Measurements from ENCODE around the gene DPH2. TPM values are rescaled to one million over a fixed set of nuclear protein-coding genes. Genes with fewer than 3 reads are reported as not detected.

Gene DPH2
- total RNA-seq, 2 donors from 2014 or later = 24.7 to 59.4 TPM

DNA sequence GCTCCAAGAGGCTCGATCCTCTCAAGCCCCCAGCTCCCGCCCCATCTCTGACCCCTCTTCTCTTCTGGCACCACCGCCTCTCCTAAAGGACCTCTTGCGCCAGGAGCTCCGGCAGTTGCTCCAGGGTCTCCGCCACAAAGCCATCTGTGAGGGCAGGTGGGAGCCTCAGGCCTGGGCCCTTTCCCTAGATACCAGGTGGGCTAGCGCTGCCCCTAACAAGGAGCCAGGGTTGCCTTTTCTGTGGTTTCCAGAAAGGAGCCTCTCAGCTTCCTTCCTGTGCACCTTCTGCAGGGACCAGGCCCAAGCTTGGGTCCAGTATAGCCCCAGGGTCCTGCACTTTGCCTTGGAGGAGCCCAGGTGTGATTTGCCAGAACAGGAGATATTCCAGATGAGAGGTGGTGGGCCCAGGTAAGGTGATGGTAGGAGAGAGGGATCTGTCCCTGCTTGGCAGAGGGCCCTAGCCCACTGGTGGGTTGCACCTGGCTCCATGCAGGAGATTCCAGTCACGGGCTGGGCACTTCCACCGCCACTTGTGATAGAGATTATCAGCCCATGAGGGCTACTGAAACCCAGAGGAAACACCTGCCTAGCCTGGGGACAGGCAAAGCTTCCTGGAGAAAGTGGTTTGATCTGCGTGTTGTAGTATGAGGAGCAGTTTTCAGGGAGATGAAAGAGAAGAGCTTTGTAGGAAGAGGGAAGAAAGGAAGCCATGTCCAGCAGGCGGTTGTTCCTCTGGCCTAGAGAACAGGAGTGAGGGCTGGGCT is 22.6 kb downstream of the DPH2 start:
- Mint-ChIP-seq H3K27me3 (no peaks in the 10 kb centered on the region), H3K9me3 (no peaks in the 10 kb centered on the region), H3K36me3 (ENCODE audit: low read depth) (no peaks in the 10 kb centered on the region), H3K4me1 (no peaks in the 10 kb centered on the region), H3K27ac (peak overlapping the region; percentile 48), H3K4me3 (peak overlapping the region; percentile 85)
- no peak for ATAC-seq (replicated peaks)

DNA sequence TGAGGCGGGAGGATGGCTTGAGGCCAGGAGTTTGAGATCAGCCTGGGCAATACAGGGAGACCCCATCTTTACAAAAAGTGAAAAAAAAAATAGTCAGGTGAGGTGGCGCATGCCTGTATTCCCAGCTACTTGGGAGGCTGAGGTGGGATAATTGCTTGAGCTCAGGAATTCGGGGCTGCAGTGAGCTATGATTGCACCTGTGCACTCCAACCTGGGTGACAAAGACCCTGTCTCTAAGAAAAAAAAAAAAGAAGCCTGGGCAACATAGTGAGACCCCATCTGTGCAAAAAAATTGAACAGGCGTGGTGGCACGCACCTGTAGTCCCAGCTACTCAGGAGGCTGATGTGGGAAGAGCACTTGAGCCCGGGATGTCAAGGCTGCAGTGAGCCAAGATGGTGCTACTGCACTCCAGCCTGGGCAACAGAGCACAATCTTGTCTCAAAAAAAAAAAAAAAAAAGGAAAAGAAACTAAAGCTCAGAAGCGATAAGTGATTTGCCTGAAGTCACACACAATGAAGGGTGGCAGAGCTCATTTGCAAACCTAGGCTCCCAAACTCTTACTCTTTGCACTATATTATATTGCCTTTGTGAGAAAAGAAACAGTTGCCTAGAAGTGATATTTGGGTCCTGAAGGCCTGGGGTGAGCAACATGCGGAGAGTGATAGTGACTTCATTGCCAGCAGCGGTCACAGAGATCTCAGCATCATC is 23.6 kb downstream of the DPH2 start:
- no peaks in the 10 kb centered on the region for H3K9me3 Mint-ChIP-seq
- H3K4me3 Mint-ChIP-seq = peak overlapping the region; percentile 85
- H3K36me3 Mint-ChIP-seq (ENCODE audit: low read depth) = no peaks in the 10 kb centered on the region
- ATAC-seq (replicated peaks) = no peak
- H3K4me1 Mint-ChIP-seq = no peaks in the 10 kb centered on the region
- H3K27ac Mint-ChIP-seq = peak overlapping the region; percentile 48
- no peaks in the 10 kb centered on the region for H3K27me3 Mint-ChIP-seq

DNA sequence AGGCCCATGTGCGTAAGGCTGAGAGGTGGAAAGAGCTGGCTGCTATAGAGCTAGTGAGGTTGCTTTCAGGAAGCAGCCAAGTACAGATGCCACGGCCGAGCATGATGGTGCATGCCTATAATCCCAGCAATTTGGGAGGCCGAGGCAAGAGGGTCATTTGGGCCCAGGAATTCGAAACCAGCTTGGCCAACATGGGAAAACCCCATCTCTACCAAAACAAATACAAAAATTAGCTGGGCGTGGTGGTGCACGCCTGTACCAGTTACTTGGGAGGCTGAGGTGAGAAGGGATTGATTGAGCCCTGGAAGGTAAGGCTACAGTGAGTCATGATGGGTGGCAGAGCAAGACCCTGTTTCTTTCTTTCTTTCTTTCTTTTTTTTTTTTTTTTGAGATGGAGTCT is 24.3 kb downstream of the DPH2 start:
- Mint-ChIP-seq H3K27ac (no peak overlapping the region), H3K4me3 (no peak overlapping the region), H3K4me1 (no peaks in the 10 kb centered on the region), H3K27me3 (no peaks in the 10 kb centered on the region), H3K36me3 (ENCODE audit: low read depth) (no peaks in the 10 kb centered on the region), H3K9me3 (no peaks in the 10 kb centered on the region)
- ATAC-seq (replicated peaks) = no peak

DNA sequence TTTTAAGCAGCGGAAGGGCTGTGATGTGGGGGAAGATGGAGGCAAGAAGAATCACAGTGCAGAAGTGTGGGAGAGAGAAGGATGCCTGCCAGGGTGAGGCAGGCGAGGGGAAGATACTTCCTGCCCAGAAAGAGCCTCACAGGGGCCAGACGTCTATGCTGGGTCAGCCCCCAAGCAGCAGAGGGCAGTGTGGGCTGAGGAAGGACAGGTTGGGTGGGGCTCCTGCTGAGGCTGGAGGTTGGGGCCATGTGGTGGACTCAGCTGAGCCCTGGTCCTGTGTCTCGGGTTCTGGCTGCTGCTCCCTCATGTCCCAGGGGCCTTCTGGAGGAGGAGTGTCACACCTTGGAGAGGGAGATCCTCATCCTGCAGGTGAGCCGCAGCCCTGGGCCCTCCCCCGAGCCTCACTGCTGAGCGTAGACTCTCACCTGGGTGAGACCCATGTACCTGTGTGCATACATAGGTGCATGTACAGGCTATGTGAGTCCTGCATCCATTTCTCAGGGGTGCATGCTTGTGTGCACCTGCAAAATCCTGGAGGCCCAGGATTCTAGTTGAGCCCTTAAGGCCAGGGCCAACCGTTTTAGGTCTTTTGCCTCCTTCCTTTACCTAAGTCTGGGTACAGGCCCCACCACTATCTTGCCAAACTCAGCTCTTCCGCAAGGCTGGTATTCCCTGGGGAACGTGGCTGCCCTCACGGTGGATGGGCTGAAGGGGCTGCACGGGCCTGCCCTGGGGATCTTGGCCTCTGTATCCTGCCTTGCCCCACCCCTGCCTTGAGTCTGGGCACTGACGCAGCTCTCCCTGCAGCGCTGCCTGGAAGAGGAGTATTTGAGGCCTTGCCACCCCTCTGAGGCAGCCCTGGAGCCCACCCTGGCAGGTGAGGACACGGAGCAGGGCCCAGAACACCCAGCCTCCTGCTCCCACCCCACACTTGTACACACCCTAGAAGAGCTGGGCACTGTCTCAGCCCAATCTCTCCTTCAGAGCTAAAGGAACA is 25.3 kb downstream of the DPH2 start:
- ATAC-seq (replicated peaks) = no peak
- H3K36me3 Mint-ChIP-seq (ENCODE audit: low read depth) = no peaks in the 10 kb centered on the region
- no peak overlapping the region for H3K4me3 Mint-ChIP-seq
- no peaks in the 10 kb centered on the region for H3K9me3 Mint-ChIP-seq
- no peak overlapping the region for H3K27ac Mint-ChIP-seq
- no peaks in the 10 kb centered on the region for H3K4me1 Mint-ChIP-seq
- no peaks in the 10 kb centered on the region for H3K27me3 Mint-ChIP-seq

DNA sequence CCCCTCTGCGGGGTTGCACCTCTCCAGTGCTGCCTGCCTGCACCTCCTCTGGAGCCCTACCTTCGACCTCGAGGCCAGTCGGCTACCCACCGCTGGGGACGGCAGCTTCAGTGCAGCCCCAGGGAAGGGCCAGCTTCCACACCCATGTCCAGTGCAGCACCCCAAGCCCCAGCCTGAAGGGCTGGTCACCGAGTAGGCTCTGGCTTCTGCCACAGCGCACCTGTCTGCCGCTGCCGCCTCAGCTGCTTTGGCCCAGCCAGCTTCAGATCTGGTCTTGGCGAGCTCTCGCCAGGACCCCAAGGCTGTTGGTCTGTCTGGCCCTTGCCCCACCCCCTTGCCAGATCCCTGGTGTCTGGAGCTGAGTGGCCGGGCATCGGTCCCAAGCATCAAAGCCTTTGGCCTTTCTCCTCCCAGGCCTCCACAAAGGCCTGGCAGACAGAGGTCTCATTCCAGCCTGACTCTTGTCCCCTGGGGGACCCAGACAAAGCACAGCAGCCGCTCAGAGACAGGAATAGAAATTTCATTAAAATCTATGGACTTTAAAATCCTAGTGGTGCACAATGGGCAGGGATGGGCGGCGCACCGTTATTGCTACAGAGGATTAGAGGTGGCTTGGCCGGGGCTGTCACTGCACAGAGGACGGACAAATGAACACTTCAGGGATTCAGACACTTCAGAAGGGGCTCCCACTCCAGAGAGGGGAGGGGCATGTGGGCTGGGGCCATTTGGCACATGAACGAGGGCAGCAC is 26.3 kb downstream of the DPH2 start:
- ATAC-seq (replicated peaks) = no peak
- no peaks in the 10 kb centered on the region for H3K27me3 Mint-ChIP-seq
- H3K4me3 Mint-ChIP-seq = no peak overlapping the region
- H3K27ac Mint-ChIP-seq = no peak overlapping the region
- H3K4me1 Mint-ChIP-seq = no peaks in the 10 kb centered on the region
- H3K9me3 Mint-ChIP-seq = no peaks in the 10 kb centered on the region
- peaks cover 3% of the 10 kb centered on the region for H3K36me3 Mint-ChIP-seq (ENCODE audit: low read depth)

DNA sequence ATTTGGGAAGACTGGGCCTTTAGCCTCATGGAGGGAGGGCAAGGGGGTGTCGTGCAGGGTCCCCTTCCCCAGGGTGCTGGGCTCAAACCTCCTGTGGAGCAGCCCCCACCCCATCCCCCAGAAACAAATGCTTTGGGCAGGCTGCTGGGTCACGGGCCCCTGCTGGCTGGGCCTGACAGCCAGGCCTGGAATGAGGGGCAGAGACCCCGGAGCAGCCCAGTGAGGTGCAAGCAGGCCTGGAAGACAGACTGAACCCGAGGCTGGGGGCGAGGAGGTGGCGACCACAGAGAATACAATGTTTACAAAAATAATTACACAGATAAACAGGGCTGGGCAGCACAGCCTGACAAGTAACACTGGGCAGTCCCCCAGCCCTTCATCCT is 26.9 kb downstream of the DPH2 start:
- Mint-ChIP-seq H3K4me3 (no peak overlapping the region), H3K27me3 (no peaks in the 10 kb centered on the region), H3K36me3 (ENCODE audit: low read depth) (peaks cover 5% of the 10 kb centered on the region), H3K27ac (no peak overlapping the region), H3K9me3 (no peaks in the 10 kb centered on the region), H3K4me1 (no peaks in the 10 kb centered on the region)
- ATAC-seq (replicated peaks) = no peak

DNA sequence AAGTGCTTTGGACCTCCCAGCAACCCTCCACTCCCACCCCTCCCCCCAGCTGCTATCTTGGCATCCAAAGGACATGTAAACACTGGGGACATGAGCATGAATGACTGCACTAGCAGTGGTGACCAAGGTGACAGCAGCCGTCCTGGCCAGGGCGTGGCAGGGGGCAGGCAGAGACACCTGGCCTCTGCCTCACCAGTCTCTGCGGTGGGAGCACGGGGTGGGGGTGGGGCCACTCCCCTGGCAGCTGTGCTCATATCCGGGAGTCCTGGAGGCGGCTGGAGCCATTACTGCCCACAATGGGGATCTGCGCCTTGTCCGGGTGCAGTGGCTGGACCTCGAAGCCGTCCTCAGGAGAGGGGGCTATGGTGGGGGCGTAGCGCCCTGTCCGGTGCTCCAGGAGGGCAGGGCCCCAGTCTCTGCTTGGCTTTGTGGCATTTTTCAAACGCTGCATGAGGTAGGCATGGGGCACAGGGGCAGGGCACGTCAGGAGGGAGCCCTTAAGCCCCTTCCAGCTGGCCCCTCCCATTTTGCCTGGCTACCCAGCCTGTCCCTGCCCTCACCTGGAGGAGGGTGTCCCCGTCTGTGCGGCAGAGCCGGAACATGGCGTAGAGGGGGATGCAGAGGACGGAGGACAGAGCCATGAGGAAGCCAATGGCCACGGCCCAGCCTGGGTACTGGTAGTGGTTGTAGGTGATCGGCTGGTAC is 27.6 kb downstream of the DPH2 start:
- no peaks in the 10 kb centered on the region for H3K4me1 Mint-ChIP-seq
- no peaks in the 10 kb centered on the region for H3K27me3 Mint-ChIP-seq
- H3K9me3 Mint-ChIP-seq = no peaks in the 10 kb centered on the region
- H3K27ac Mint-ChIP-seq = no peak overlapping the region
- peaks cover 5% of the 10 kb centered on the region for H3K36me3 Mint-ChIP-seq (ENCODE audit: low read depth)
- H3K4me3 Mint-ChIP-seq = no peak overlapping the region
- no peak for ATAC-seq (replicated peaks)

DNA sequence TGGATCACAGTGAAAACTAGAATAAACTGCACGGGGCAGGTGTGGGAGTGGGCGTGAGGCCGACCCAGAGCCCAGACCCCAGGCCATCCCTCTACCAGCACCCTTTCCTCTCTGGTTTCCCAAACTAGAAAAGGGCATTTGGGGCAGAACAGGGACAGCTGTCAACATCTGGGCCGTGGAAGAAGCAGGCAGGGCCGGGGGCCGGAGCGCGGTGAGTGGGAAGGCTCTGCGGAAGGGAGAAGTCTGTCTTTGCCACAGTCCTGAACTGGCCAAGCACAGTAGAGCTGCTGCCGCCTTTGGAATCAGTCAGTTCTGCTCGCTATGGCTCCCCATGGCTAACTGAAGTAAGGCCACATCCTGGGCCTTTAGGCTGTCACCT is 28.2 kb downstream of the DPH2 start:
- Mint-ChIP-seq H3K9me3 (no peaks in the 10 kb centered on the region), H3K36me3 (ENCODE audit: low read depth) (peaks cover 5% of the 10 kb centered on the region), H3K27me3 (no peaks in the 10 kb centered on the region), H3K4me3 (no peak overlapping the region), H3K4me1 (no peaks in the 10 kb centered on the region), H3K27ac (no peak overlapping the region)
- no peak for ATAC-seq (replicated peaks)

DNA sequence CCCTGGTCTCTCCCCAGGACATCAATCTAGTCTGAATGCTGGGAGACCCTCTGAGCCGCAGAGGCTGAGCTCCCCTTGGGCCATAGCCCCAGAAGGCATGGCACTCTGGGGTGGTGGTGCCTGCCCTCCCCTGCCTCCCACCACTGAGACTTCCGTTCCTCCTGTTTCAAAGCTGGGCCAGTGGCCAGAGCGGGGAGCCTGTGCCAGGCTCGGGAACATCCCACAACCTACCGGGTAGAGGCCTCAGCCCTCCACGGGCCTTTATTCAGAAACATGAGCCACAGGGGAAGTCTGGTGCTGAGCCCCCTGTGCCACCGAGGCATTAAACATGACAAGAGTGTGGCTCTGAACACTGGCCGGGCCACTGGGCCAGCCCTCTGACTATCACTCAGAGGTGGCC is 29.6 kb downstream of the DPH2 start:
- H3K27me3 Mint-ChIP-seq = no peaks in the 10 kb centered on the region
- H3K4me3 Mint-ChIP-seq = no peak overlapping the region
- no peaks in the 10 kb centered on the region for H3K4me1 Mint-ChIP-seq
- no peak overlapping the region for H3K27ac Mint-ChIP-seq
- no peak for ATAC-seq (replicated peaks)
- no peaks in the 10 kb centered on the region for H3K9me3 Mint-ChIP-seq
- H3K36me3 Mint-ChIP-seq (ENCODE audit: low read depth) = peaks cover 5% of the 10 kb centered on the region

DNA sequence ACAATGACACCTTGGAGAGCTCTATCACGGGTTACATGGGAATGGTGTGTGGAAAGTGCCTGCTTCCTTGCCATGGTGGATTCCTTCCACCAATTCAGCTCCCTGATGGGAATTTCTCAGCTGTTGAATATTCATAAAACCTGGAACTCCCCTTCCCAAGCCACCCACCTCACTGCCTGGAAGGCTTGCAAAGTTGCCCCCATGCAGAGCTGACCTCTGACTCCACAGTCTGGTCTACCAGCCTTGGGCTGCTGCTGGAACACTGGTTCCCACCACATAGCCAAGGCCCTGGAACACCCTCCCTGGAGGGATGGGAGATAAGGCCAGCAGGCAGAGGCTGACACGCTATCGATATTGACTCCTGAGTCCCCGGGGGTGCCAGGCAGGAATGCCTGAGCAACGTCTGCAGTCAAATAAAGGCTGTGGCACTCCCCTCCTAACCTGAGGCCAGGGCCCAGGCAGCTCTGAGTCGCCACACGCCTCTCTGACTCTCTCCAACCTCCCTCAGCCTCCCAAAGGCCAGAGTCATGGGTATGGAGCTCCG is 30.4 kb downstream of the DPH2 start:
- Mint-ChIP-seq H3K36me3 (ENCODE audit: low read depth) (peaks cover 5% of the 10 kb centered on the region), H3K27me3 (no peaks in the 10 kb centered on the region), H3K4me1 (no peaks in the 10 kb centered on the region), H3K9me3 (no peaks in the 10 kb centered on the region), H3K27ac (no peak overlapping the region), H3K4me3 (no peak overlapping the region)
- ATAC-seq (replicated peaks) = no peak

DNA sequence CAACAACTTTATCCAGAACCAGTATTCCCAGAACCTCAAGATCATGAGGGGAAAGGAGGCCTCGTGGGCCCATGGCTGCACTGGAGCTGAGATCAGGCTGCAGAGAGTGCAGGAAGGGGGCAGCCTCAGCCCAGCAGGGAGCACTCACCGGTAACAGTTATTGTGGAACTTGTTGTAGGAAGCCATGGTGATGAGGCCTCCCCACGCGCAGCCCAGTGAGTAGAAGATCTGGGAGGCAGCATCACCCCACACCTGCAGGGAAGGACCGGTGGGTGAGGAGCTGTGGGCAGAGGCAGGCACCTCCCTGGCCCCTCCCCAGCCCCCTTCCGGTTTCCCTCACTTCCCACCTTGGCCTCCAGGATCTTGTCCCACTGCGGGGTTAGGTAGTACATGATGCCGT is 32.4 kb downstream of the DPH2 start:
- no peak for ATAC-seq (replicated peaks)
- Mint-ChIP-seq H3K36me3 (ENCODE audit: low read depth) (peaks cover 5% of the 10 kb centered on the region), H3K4me1 (no peaks in the 10 kb centered on the region), H3K9me3 (no peaks in the 10 kb centered on the region), H3K4me3 (no peak overlapping the region), H3K27me3 (no peaks in the 10 kb centered on the region), H3K27ac (no peak overlapping the region)

DNA sequence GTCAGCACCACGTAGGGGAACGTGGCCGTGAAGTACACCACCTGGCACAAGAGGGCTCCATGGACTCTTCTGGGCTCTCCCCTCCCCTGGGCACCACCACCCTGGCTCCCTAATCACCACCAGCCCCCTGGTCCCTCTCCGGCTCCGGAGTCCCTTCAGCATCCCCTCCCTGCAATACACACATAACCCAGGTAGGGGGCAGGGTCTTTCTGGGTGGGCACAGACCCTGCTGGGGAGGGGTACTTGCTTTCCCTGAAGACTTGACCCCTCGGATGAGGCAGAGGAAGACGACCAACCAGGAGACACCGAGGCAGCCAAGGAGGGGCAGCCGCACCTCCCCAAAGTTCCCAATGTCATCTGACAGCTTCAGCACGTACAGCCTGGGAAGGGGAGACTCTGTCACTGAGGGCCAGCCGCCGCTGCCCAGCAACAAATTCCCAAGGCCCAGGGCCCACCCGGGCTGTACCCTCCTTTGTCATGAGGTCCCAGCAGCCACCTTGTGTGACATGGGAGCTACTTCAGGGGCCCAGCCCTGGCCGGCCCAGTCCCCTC is 32.9 kb downstream of the DPH2 start:
- no peak overlapping the region for H3K27ac Mint-ChIP-seq
- H3K4me3 Mint-ChIP-seq = no peak overlapping the region
- H3K9me3 Mint-ChIP-seq = no peaks in the 10 kb centered on the region
- peaks cover 5% of the 10 kb centered on the region for H3K36me3 Mint-ChIP-seq (ENCODE audit: low read depth)
- H3K27me3 Mint-ChIP-seq = no peaks in the 10 kb centered on the region
- H3K4me1 Mint-ChIP-seq = no peaks in the 10 kb centered on the region
- no peak for ATAC-seq (replicated peaks)

DNA sequence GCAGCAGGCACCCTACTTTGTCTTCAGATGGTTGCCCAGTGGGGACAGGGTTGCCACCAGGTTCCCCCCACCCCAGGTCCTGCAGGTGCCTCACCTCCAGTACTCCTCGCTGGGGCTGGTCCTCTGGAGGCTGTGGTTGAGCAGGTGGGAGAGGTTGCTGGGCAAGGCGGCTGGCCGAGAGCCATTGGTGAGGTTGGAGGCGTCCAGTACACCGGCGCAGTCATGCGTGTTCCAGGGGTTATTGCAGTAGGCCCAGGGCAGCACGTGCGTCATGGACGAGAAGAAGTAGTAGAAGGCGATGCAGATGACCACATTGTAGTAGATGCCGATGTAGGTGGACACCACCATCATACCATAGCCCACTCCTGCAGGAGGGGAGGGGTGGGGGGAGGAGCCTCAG is 38.4 kb downstream of the DPH2 start:
- no peaks in the 10 kb centered on the region for H3K36me3 Mint-ChIP-seq (ENCODE audit: low read depth)
- H3K4me1 Mint-ChIP-seq = no peaks in the 10 kb centered on the region
- H3K27ac Mint-ChIP-seq = no peak overlapping the region
- no peak overlapping the region for H3K4me3 Mint-ChIP-seq
- no peaks in the 10 kb centered on the region for H3K9me3 Mint-ChIP-seq
- no peak for ATAC-seq (replicated peaks)
- H3K27me3 Mint-ChIP-seq = no peaks in the 10 kb centered on the region
